T follicular helper cell (primary cell): ENCODE data around the gene CASP1.
"Not testable (repeated sequence)": the region's sequence is repeated elsewhere in the genome, so short reads cannot be mapped to it uniquely, and the experiment has no call there.

Source experiments
- DNase-seq: peaks from one replicate; pipeline ENCODE4 v3.0.0-alpha.2; 2020; ENCODE audit warnings: low read depth
- total RNA-seq, 2 experiments: gene quantifications; one replicate each; lab custom pipeline; 2026; lab: John Stamatoyannopoulos, UW

Gene CASP1
- 18.2 to 55.7 reads per million in 2 experiments for total RNA-seq

GRCh38 chr11:105034813-105035620, at the start of gene CASP1:
TSS of gene CASP1 (minus strand) at chr11:105035144. CDS start at chr11:105035113, 31 bp downstream.
- no peak for DNase-seq

- DNase-seq, result no peak
Observed at GRCh38 chr11:105081412-105082150, 46.6 kb upstream of the CASP1 start.

DNA sequence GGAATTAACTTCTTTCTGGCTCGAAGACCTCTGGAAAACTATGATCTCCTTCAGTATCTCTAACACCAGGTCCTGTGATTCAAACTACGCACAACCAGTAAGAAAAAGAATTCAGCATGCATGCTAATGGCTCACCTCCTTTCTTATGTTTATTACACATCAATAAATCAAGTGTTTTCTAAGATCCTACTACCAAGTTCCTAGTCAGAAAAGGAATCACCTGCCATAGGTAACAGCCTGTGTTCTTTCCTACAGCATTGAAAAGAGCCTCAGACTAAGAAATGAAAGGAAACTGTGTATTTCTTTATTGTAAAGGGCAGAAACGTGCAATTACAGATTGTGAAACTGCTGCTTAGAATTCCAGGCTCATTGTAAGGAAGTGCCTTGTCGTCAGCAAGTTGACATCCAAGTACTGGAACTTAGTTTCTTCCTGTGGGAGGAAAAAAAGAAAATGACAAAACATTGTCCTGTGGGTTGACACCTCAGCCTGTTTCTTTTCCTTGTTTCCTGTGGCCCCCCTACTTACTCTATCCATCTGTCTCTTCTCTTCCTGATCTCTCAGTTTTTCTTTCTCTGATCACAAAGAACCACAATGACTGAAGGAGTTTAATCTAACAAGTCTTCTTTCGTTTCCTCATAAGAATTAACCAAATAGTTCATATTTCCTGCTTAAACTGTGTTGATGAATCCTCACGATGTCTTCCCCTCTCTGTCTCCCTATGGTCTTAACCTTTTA, 45.4 kb upstream of the CASP1 start:
- DNase-seq, result not testable (repeated sequence)

DNA sequence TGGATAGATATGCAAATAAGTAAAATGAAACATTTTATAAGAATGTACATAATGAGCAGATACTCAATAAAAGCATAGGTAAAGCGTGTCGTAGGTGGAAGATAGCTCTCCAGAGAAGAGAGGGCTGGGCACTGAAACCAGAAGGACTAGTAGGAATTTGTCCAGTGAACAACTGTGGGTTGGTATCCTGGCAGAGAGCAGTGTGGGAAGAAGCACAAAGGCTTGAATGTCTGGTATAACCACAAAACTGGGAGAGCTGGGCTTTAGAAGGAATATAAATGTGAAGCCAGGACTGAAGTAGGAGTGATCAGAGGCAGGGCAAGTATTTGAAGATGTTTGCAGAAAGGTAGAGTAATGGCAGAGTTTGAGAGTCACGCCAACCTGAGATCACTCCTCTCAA, 43.3 kb upstream of the CASP1 start:
- no peak for DNase-seq

DNA sequence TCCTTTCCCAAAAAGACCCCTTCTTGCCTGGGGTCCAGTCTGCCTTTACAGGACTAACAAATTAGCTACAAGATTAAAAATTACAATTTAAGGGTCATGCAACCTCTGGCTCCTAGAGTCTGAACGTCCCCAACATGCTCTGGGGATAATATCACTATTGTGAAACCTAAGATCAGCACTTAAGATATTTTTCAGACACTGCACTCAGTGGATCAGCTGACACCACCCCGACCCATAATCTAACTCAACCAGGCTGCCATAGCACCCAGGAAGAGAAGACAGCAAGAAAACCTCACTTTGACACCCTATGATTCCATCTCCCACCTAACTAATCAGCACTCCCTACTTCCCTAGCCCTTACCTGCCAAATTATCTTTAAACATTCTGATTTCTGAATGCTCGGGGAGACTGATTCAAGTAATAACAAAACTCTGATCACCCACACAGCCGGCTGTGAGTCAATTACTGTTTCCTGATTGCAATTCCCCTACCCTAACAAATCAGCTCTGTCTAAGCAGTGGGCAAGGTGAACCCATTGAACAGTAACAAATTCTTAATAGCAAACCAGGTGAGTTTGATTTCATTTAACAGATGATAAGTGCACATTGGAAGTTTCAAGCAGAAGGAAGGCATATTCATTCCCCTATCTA, 42.3 kb upstream of the CASP1 start:
- DNase-seq, result not testable (repeated sequence)

DNA sequence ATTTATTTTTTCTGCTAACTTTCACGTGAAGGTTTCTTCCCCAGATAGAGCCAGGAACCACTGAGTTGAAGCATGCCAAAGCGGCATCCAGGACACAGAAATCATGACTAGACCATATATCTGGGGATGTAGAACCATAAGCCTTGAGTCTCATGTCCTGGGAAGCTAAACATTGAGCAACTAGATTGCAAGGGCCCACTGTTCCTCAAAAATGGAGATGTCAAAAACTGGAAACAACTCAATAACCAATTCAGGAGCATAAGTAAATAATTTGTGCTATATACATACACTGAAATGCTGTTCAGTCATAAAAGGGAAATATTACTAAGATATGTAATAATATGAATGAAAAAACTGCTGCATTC, 39.2 kb upstream of the CASP1 start:
- no peak for DNase-seq

- no peak for DNase-seq
Observed at GRCh38 chr11:105073456-105074165, 38.7 kb upstream of the CASP1 start.

GRCh38 chr11:105072080-105072479, 37.1 kb upstream of the CASP1 start:
- not testable (repeated sequence) for DNase-seq

GRCh38 chr11:105071089-105071732, 36.3 kb upstream of the CASP1 start:
- DNase-seq, result no peak

- no peak for DNase-seq
Observed at GRCh38 chr11:105070306-105070705, 35.4 kb upstream of the CASP1 start.

GRCh38 chr11:105069749-105070148, 34.8 kb upstream of the CASP1 start:
- not testable (repeated sequence) for DNase-seq

- DNase-seq, result not testable (repeated sequence)
Observed at GRCh38 chr11:105063245-105063941, 28.4 kb upstream of the CASP1 start.

GRCh38 chr11:105057432-105057831, 22.5 kb upstream of the CASP1 start:
- no peak for DNase-seq

- DNase-seq, result no peak
Observed at GRCh38 chr11:105056446-105056845, 21.5 kb upstream of the CASP1 start.

DNA sequence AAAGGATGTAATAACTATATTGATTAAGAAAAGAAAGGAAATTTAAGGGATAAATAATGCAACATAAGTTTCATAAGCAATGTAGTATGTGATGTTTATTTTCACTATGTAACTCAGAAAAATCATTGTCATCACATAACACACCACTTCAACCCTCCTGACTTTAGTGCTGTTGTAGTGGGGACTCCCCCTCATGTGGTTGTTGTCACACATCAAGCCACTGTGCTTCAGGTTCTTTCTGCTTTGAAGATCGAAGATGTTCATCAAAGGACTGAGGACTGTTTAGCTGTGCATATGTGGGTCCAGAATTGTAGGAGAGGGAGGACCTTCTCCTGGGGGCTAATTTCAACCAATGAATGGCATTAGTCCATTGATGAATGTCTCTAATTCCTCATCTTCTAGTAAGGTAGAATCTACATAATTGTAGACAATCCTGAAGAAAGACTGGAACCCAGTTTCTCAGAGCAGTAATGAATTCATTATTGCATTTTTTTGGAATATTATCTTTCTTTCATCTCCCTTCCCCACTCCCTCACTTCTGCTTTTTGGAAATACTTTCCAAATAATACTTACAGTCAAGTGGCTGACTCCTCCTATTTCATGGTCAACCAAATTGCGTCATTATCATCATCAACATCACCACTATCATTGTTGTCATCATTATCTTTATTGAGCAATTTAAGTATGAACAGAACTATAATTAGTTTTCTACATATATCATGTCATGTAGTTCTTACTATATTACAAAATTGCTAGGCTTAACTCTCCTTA, 20.0 kb upstream of the CASP1 start:
- no peak for DNase-seq

DNA sequence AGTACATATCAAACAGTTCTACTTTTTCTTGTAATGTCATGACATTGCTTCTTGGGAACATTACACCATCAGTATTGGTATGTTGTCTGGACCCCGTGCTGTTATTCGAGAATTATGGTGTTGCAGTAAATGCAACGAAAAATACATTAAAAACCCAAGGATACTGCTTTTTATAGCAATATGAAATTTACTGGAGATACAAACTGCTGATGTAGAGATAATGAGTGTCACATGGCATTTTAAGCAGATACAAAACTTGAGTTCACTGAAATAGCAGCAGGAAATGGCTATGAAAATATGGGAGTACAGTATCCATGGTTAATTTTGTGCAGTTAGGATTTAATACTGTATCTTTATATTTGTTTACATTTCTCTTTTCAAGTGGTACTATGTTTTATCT, 17.5 kb upstream of the CASP1 start:
- no peak for DNase-seq

DNA sequence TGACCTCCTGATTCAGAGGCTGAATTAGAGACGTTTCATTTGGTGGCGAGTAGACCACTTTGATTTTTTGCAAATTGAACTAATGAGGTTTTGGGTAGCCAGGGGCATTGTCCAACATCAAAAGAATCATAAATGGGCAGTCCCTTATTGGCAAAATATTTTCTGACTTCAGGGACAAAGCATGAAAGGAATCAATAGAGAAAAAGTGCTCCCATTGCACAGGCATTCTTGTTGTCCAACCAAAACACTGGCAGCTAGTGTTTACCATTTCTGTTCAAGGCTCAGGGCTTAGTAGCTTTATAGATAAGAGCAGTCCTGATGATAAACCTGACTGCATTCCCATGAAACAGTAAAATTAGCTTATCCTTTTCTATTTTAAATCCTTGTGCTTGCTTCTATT, 16.6 kb upstream of the CASP1 start:
- no peak for DNase-seq

- DNase-seq, result no peak
Observed at GRCh38 chr11:105049481-105049880, 14.5 kb upstream of the CASP1 start.

GRCh38 chr11:105046898-105047579, 12.1 kb upstream of the CASP1 start:
- no peak for DNase-seq
